Peyer's patch (tissue), 4 donors: Measurements from ENCODE around the gene COTL1.

ENCODE experiments used
- CTCF ChIP-seq, 6 experiments: fragments of 450-650 bp in 4 of 6; fragments of 200-600 bp in 2 of 6; sonication (generic) in 1 of 6; IDR thresholded peaks; one replicate each; pipeline ENCODE4 v1.5.1; 2017 to 2019; ENCODE audit warnings: antibody characterized with exemption in 6 of 6, mild to moderate bottlenecking in 3 of 6, moderate library complexity in 1 of 6
- POLR2A ChIP-seq, 2 donors: fragments of 450-650 bp; IDR thresholded peaks; one replicate each; pipeline ENCODE4 v1.5.1; 2017; ENCODE audit warnings: antibody characterized with exemption in 2 of 2, mild to moderate bottlenecking in 2 of 2, moderate library complexity in 2 of 2

GRCh38 chr16:84598360-84598759 lies 19.5 kb downstream of the COTL1 start:
- TF ChIP-seq CTCF (IDR thresholded peaks at IDR 0.05) (no peak), POLR2A (IDR thresholded peaks at IDR 0.05) (no peak)
